ENCODE measurements around the gene TMEM25.
A peak's percentile ranks its signal among the peaks of the same experiment; 100 is the strongest.

Gene TMEM25

DNA sequence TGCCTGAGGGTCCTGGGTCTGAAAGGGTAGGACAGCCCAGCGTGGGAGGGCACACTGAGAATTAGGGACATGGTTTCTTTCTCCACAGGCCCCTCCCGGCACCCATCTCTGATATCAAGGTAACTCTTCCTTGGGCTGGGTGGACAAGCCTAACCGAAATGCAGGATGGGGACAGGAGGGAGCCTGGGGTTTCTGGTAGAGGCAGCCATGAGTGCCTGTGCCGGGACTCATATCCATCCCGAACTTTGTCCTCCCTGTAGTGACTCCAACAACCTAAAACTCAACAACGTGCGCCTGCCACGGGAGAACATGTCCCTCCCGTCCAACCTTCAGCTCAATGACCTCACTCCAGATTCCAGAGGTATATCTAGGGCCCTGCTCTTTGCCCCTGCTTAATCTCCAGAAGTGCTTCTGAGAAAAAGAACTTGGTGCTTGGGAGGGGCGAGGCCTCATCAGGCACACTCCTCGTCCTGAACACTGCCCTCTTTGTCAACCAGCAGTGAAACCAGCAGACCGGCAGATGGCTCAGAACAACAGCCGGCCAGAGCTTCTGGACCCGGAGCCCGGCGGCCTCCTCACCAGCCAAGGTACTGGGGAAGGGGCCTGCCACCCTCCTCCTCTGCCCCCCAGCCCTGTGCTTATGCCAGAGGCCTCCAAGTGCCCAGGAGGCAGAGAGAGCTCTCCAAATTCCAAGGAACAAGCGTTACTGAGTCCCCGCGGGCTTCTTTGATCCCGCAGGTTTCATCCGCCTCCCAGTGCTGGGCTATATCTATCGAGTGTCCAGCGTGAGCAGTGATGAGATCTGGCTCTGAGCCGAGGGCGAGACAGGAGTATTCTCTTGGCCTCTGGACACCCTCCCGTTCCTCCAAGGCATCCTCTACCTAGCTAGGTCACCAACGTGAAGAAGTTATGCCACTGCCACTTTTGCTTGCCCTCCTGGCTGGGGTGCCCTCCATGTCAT lies 3.1 kb downstream of the TMEM25 start:
- H3K4me3 ChIP-seq (ENCODE audit: low read length): no peak overlapping the region
- H3K27me3 ChIP-seq (ENCODE audit: control insufficient read depth, insufficient read depth, low read length): no peaks in the 10 kb centered on the region
- no peaks in the 10 kb centered on the region for H3K36me3 ChIP-seq (ENCODE audit: control insufficient read depth, insufficient read depth, low read length)
- H3K4me1 ChIP-seq (ENCODE audit: control insufficient read depth, insufficient read depth, low read length): peaks cover 14% of the 10 kb centered on the region
- H3K9ac ChIP-seq (ENCODE audit: low read length): no peak overlapping the region
- H3K9me3 ChIP-seq (ENCODE audit: control insufficient read depth, low read length): no peaks in the 10 kb centered on the region

DNA sequence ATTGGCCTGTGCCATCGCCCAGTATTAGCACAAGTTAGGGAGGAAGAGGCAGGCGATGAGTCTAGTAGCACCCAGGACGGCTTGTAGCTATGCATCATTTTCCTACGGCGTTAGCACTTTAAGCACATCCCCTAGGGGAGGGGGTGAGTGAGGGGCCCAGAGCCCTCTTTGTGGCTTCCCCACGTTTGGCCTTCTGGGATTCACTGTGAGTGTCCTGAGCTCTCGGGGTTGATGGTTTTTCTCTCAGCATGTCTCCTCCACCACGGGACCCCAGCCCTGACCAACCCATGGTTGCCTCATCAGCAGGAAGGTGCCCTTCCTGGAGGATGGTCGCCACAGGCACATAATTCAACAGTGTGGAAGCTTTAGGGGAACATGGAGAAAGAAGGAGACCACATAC lies 4.3 kb downstream of the TMEM25 start:
- H3K4me1 ChIP-seq (ENCODE audit: control insufficient read depth, insufficient read depth, low read length): peaks cover 14% of the 10 kb centered on the region
- H3K27me3 ChIP-seq (ENCODE audit: control insufficient read depth, insufficient read depth, low read length): no peaks in the 10 kb centered on the region
- H3K9ac ChIP-seq (ENCODE audit: low read length): no peak overlapping the region
- H3K9me3 ChIP-seq (ENCODE audit: control insufficient read depth, low read length): no peaks in the 10 kb centered on the region
- H3K4me3 ChIP-seq (ENCODE audit: low read length): no peak overlapping the region
- no peaks in the 10 kb centered on the region for H3K36me3 ChIP-seq (ENCODE audit: control insufficient read depth, insufficient read depth, low read length)

DNA sequence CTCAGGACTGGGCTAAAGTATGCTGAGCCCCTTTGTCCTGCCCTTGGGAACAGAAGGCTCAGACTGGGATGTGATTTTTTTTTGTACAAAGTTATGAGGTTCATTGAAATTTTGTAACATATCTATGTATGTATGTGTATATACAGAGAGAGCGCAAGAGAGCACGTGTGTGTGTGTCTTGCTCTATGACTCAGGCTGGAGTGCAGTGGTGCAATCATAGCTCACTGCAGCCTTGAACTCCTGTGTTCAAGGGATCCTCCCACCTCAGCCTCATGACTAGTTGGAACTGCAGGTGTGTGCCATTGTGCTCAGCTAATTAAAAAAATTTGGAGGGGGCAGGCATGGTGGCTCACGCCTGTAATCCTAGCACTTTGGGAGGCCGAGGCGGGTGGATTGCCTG lies 5.7 kb downstream of the TMEM25 start:
- Histone ChIP-seq H3K4me1 (ENCODE audit: control insufficient read depth, insufficient read depth, low read length) (peaks cover 8% of the 10 kb centered on the region), H3K36me3 (ENCODE audit: control insufficient read depth, insufficient read depth, low read length) (no peaks in the 10 kb centered on the region), H3K27me3 (ENCODE audit: control insufficient read depth, insufficient read depth, low read length) (no peaks in the 10 kb centered on the region), H3K9me3 (ENCODE audit: control insufficient read depth, low read length) (no peaks in the 10 kb centered on the region), H3K4me3 (ENCODE audit: low read length) (no peak overlapping the region), H3K9ac (ENCODE audit: low read length) (no peak overlapping the region)

DNA sequence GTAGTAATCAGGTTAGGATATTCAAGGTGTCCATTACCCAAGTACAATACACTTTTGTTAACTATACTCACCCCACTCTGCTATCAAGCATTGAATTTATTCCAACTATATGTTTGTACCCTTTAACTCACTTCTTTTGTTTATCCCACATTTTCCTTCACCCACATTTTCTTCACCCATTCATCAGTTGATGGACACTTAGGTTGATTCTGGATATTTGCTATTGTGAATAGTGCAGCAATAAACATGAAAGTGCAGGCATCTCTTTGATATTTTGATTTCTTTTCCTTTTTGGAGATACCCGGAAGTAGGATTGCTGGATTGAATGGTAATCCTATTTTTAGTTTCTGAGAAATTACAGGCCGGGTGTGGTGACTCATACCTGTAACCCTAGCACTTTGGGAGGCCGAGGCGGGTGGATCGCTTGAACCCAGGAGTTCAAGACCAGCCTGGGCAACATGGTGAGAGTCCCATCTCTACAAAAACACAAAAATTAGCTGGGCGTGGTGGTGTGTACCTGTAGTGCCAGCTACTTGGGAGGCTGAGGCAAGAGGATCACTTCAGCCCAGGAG lies 6.5 kb downstream of the TMEM25 start:
- H3K4me3 ChIP-seq (ENCODE audit: low read length): no peak overlapping the region
- no peaks in the 10 kb centered on the region for H3K9me3 ChIP-seq (ENCODE audit: control insufficient read depth, low read length)
- H3K36me3 ChIP-seq (ENCODE audit: control insufficient read depth, insufficient read depth, low read length): no peaks in the 10 kb centered on the region
- peaks cover 4% of the 10 kb centered on the region for H3K4me1 ChIP-seq (ENCODE audit: control insufficient read depth, insufficient read depth, low read length)
- H3K9ac ChIP-seq (ENCODE audit: low read length): no peak overlapping the region
- no peaks in the 10 kb centered on the region for H3K27me3 ChIP-seq (ENCODE audit: control insufficient read depth, insufficient read depth, low read length)

DNA sequence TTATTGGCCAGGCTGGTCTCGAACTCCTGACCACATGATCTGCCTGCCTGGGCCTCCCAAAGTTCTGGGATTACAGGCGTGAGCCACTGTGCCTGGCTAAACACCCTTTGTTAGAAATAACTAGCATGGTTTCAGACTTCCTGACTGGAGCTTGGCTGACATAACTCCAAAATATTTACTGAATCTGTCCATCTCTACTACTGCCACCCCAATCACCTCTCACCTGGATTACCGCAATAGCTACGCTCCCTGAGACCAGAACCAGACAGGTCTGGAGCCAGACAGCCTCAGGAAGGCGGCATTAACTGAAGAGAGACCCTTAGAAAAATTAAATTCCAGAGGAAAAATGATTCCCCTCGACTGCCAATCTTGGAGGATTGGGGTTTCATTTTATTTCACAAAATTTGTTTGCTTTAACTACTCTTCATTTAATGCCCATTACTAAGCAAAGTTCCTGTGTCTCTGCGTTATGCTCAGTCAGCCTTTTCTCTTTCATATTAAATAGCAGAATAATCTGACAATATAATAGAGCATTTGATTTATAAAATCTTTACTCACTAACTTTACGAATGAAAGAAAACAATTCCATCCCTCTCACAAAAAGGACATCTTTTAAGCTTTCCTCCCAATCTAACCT lies 13.1 kb downstream of the TMEM25 start:
- H3K36me3 ChIP-seq (ENCODE audit: control insufficient read depth, insufficient read depth, low read length): no peaks in the 10 kb centered on the region
- no peak overlapping the region for H3K4me3 ChIP-seq (ENCODE audit: low read length)
- H3K9me3 ChIP-seq (ENCODE audit: control insufficient read depth, low read length): no peaks in the 10 kb centered on the region
- no peaks in the 10 kb centered on the region for H3K27me3 ChIP-seq (ENCODE audit: control insufficient read depth, insufficient read depth, low read length)
- H3K9ac ChIP-seq (ENCODE audit: low read length): no peak overlapping the region
- no peaks in the 10 kb centered on the region for H3K4me1 ChIP-seq (ENCODE audit: control insufficient read depth, insufficient read depth, low read length)

DNA sequence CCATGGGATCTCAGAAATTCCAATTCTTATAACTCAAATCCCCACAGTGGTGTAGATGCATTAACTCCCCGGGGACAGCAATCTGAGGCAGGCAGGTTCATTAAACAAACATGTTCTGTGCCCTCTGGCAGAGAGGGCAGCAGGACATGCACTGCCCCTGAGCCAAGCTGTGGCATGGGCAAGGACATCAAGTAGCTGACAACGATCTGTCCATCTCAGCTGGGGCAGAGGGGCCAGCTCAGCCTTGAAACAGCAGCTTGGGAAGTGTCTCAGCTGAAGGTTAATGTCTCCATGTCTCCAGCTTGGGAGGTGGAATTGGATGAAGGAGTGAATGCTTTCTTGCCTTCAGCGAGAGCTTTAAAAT lies 13.6 kb downstream of the TMEM25 start:
- no peak overlapping the region for H3K4me3 ChIP-seq (ENCODE audit: low read length)

DNA sequence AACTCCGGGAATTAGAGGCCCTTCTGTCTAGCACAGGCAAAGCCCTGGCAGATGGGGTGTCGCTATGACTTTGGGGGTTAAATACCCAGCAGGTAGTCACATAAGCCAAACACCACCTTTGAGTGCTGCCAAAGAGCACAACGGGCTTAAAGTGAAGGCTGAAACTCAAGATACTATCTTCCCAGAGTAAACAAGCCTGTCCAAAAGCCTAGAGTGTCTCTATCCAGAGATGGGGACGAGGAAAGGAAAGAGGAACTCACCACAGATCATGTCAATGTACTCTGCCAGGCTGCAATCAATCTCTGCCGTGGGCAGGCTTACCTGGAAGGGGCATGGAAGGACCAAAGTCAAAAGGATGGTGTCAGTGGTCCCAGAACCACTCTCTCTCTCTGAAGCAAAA lies 14.5 kb downstream of the TMEM25 start:
- H3K9ac ChIP-seq (ENCODE audit: low read length): no peak overlapping the region
- no peaks in the 10 kb centered on the region for H3K4me1 ChIP-seq (ENCODE audit: control insufficient read depth, insufficient read depth, low read length)
- no peaks in the 10 kb centered on the region for H3K27me3 ChIP-seq (ENCODE audit: control insufficient read depth, insufficient read depth, low read length)
- H3K4me3 ChIP-seq (ENCODE audit: low read length): no peak overlapping the region
- H3K9me3 ChIP-seq (ENCODE audit: control insufficient read depth, low read length): no peaks in the 10 kb centered on the region
- no peaks in the 10 kb centered on the region for H3K36me3 ChIP-seq (ENCODE audit: control insufficient read depth, insufficient read depth, low read length)

More for the DNA sequence above, 13.6 kb downstream of the TMEM25 start:
- no peaks in the 10 kb centered on the region for H3K27me3 ChIP-seq (ENCODE audit: control insufficient read depth, insufficient read depth, low read length)
- H3K36me3 ChIP-seq (ENCODE audit: control insufficient read depth, insufficient read depth, low read length): no peaks in the 10 kb centered on the region
- no peaks in the 10 kb centered on the region for H3K4me1 ChIP-seq (ENCODE audit: control insufficient read depth, insufficient read depth, low read length)
- H3K9ac ChIP-seq (ENCODE audit: low read length): no peak overlapping the region
- H3K9me3 ChIP-seq (ENCODE audit: control insufficient read depth, low read length): no peaks in the 10 kb centered on the region

DNA sequence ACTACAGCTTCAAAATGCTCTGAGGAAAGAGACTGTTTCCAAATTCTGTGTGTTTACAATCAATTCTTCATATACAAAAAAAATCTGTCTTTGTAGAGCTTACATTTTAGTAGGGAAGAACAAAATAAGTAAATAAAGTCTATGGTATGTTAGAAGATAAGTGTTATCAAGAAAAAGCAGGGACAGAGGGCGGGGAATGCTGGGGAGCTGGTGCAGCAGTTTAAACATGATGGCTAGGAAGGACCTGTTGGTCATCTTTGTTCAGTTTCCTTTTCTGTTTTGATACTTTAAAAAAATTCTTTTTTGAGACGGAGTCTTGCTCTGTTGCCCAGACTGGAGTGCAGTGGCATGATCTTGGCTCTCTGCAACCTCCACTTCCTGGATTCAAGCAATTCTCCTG lies 16.1 kb downstream of the TMEM25 start:
- Histone ChIP-seq H3K27me3 (ENCODE audit: control insufficient read depth, insufficient read depth, low read length) (no peaks in the 10 kb centered on the region), H3K36me3 (ENCODE audit: control insufficient read depth, insufficient read depth, low read length) (no peaks in the 10 kb centered on the region)

DNA sequence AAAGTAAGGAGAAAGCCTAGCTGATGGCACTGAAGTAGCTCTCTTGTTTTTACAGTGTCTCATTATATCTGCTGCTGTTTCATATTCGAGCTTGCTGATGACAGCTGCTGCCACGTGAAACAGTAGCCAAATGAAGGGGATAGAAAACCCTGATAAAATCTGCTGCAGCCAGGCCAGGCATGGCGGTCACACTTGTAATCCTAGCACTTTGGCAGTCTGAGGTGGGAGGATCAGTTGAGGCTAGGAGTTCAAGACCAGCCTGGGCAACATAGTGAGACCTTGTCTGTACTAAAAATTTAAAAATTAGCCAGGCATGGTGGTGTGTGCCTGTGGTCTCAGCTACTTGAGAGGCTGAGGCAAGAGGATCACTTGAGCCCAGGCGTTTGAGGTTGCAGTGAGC lies 21.3 kb downstream of the TMEM25 start:
- Histone ChIP-seq H3K9me3 (ENCODE audit: control insufficient read depth, low read length) (no peaks in the 10 kb centered on the region), H3K4me3 (ENCODE audit: low read length) (no peak overlapping the region), H3K36me3 (ENCODE audit: control insufficient read depth, insufficient read depth, low read length) (no peaks in the 10 kb centered on the region), H3K27me3 (ENCODE audit: control insufficient read depth, insufficient read depth, low read length) (no peaks in the 10 kb centered on the region), H3K4me1 (ENCODE audit: control insufficient read depth, insufficient read depth, low read length) (no peaks in the 10 kb centered on the region), H3K9ac (ENCODE audit: low read length) (no peak overlapping the region)

More for the DNA sequence above, 16.1 kb downstream of the TMEM25 start:
- Histone ChIP-seq H3K9ac (ENCODE audit: low read length) (no peak overlapping the region), H3K9me3 (ENCODE audit: control insufficient read depth, low read length) (no peaks in the 10 kb centered on the region), H3K4me1 (ENCODE audit: control insufficient read depth, insufficient read depth, low read length) (no peaks in the 10 kb centered on the region), H3K4me3 (ENCODE audit: low read length) (no peak overlapping the region)

DNA sequence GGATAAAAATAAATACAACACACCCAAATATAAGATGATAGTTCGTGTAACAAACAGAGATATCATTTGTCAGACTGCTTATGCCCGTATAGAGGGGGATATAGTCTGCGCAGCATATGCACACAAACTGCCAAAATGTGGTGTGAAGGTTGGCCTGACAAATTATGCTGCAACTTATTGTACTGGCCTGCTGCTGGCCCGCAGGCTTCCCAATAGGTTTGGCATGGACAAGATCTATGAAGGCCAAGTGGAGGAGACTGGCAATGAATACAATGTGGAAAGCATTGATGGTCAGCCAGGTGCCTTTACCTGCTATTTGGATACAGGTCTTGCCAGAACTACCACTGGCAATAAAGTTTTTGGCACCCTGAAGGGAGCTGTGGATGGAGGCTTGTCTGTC lies 29.8 kb downstream of the TMEM25 start:
- Histone ChIP-seq H3K4me3 (ENCODE audit: low read length) (no peak overlapping the region), H3K27me3 (ENCODE audit: control insufficient read depth, insufficient read depth, low read length) (no peaks in the 10 kb centered on the region), H3K4me1 (ENCODE audit: control insufficient read depth, insufficient read depth, low read length) (peaks cover 3% of the 10 kb centered on the region), H3K9ac (ENCODE audit: low read length) (no peak overlapping the region), H3K36me3 (ENCODE audit: control insufficient read depth, insufficient read depth, low read length) (no peaks in the 10 kb centered on the region), H3K9me3 (ENCODE audit: control insufficient read depth, low read length) (no peaks in the 10 kb centered on the region)

DNA sequence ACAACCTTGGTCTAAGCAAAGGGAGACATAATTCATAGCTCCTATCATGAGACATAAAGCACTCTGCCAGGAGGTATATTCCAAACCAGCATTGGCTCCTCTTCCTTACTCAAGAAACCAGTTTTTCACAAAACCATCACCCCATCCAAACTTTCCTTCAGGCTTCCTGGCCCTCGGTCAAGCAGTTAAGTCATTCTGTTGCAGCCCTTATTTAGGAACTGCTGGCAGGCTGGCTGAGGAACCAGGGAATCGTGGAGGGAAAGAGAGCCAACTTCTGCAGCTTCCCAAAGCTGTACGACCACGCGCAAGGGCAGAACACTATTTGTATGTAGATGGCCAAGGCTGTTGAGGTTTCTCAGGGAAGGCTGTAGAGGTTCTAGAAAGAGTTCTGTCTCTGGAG lies 34.1 kb downstream of the TMEM25 start:
- Histone ChIP-seq H3K36me3 (ENCODE audit: control insufficient read depth, insufficient read depth, low read length) (no peaks in the 10 kb centered on the region), H3K4me1 (ENCODE audit: control insufficient read depth, insufficient read depth, low read length) (peaks cover 6% of the 10 kb centered on the region), H3K9ac (ENCODE audit: low read length) (peak overlapping the region; percentile 12), H3K4me3 (ENCODE audit: low read length) (no peak overlapping the region), H3K27me3 (ENCODE audit: control insufficient read depth, insufficient read depth, low read length) (no peaks in the 10 kb centered on the region), H3K9me3 (ENCODE audit: control insufficient read depth, low read length) (no peaks in the 10 kb centered on the region)

DNA sequence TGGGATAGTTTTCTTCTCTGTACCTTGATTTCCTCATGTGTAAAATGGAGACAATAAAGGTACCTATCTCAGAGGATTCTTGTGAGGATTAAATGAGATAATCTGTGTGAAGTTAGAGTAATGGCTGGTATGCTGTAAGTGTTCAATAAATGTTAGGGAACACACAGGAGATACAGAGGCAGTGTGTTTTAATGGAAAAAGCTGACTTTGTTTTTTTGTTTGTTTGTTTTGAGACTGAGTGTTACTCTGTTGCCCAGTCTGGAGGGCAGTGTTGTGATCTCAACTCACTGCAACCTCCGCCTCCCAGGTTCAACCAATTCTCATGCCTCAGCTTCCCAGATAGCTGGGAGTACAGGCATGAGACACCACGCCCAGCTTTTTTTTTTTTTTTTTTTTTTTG lies 38.7 kb downstream of the TMEM25 start:
- peaks cover 6% of the 10 kb centered on the region for H3K4me1 ChIP-seq (ENCODE audit: control insufficient read depth, insufficient read depth, low read length)
- H3K9me3 ChIP-seq (ENCODE audit: control insufficient read depth, low read length): no peaks in the 10 kb centered on the region
- no peaks in the 10 kb centered on the region for H3K27me3 ChIP-seq (ENCODE audit: control insufficient read depth, insufficient read depth, low read length)
- no peak overlapping the region for H3K4me3 ChIP-seq (ENCODE audit: low read length)
- no peak overlapping the region for H3K9ac ChIP-seq (ENCODE audit: low read length)
- H3K36me3 ChIP-seq (ENCODE audit: control insufficient read depth, insufficient read depth, low read length): no peaks in the 10 kb centered on the region
